NCI-H2196 (cell line): Measurements from ENCODE around the gene NOTCH1.
"Not testable (repeated sequence)": the region's sequence is repeated elsewhere in the genome, so short reads cannot be mapped to it uniquely, and the experiment has no call there.

Experiments used
- DNase-seq: peaks from one replicate; lab custom pipeline; 2025; ENCODE audit not compliant: unreplicated experiment; lab: John Stamatoyannopoulos, UW

NOTCH1 gene

DNA sequence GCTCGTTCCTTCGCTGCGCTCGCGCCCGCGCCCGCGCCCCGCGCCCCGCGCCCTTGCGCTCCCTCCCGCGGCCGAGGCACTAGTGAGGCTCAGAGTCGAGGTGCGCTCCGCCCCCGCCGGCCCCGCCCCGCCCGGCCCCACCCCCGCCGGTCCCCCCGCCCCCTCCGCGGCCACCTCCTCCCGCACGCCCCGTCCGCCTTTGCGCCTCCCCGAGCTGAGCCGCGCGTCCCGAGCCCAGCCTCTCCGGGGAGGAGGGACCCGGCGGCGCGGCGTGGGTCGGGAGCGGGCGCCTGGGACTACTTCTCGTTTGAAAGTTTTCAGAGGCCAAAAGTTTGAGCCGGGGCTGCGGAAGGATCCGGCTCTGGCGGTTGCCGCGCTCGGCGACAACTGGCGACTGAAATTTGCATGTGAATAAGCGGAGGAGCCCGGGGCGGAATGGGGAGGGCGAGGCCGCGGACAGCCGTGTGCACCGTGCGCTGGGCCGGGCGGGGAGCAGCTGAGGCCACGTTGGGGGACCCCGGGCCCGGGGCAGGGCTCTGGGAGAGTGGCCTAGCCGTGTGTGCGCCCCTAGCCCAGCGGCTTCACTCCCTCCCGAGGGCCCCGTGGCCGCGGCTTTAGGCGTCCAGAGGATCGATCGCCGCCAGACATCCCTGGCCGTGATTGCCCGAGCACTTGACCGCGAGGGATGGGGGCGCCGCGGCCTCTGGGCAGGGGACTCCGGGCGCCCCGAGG lies at the start of gene NOTCH1:
Gene NOTCH1 (minus strand): TSS at position 84 of the 732 bp plus-strand sequence. CDS start 262 bp downstream, outside the sequence.
- peak; percentile 68 for DNase-seq

DNA sequence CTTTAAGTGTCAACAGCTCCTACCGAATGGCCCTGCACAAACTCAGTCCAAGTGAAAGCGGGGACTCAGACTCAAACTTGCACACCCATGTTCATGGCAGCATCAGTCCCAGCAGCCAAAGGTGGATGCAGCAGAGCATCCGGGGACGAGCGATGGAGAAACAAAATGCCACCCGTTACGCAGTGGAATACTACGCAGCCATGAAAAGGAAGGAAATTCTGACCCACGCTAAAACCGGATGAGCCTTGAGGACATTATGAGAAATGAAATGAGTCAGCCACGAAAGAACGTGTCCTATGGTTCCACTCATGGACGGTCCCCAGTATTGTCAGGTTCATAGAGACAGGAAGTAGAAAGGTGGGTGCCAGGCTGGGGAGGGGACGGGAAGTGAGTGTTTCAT lies 48.6 kb upstream of the NOTCH1 start:
- DNase-seq: no peak

- DNase-seq: no peak
Observed at GRCh38 chr9:136593581-136593980, 47.7 kb upstream of the NOTCH1 start.

- no peak for DNase-seq
Observed at GRCh38 chr9:136592666-136593065, 46.8 kb upstream of the NOTCH1 start.

- DNase-seq: no peak
Observed at GRCh38 chr9:136590821-136591752, 45.2 kb upstream of the NOTCH1 start.

GRCh38 chr9:136589766-136590763 lies 44.2 kb upstream of the NOTCH1 start:
- no peak for DNase-seq

DNA sequence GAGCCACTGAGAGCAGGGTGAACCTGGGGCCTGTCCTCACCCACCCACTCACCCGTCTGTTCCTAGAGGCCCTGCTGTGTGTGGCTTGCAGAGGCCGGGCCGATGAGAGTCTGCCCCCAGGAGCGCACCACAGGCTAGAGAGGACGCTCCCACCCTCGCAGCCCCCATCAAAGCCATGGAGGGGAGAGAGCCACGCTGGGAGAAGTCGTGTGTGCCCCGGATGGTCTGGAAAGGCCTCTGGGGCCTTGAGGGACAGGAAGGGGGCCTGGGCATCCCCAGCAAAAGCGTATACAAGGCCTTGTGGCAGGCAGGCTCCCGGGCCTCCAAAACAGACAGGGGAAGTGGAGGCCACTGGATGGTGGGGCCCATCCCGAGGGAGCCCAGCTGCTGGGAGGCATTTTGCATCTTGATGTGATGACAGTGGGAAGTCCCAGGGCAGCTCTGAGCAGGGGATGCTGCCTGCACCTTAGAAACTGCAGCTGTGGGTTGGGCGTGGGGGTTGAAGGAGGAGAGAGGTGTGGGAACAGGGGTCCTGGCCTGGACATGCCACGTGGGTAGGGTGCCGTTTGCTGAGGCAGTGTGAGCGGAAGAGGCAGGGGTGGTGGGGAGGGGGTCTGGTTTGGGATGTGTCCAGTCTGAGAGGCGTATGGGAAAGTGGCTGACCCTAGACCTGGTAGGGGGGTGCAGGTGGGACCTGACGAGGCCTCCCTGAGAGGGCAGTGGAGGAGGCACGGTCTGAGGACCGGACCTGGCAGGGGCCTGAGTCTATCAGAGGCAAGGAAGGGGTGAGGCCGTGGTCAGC lies 43.0 kb upstream of the NOTCH1 start:
- DNase-seq: no peak

- DNase-seq: no peak
Observed at GRCh38 chr9:136587944-136588662, 42.3 kb upstream of the NOTCH1 start.

- DNase-seq: no peak
Observed at GRCh38 chr9:136587145-136587943, 41.5 kb upstream of the NOTCH1 start.

GRCh38 chr9:136586391-136586953 lies 40.6 kb upstream of the NOTCH1 start:
- no peak for DNase-seq

DNA sequence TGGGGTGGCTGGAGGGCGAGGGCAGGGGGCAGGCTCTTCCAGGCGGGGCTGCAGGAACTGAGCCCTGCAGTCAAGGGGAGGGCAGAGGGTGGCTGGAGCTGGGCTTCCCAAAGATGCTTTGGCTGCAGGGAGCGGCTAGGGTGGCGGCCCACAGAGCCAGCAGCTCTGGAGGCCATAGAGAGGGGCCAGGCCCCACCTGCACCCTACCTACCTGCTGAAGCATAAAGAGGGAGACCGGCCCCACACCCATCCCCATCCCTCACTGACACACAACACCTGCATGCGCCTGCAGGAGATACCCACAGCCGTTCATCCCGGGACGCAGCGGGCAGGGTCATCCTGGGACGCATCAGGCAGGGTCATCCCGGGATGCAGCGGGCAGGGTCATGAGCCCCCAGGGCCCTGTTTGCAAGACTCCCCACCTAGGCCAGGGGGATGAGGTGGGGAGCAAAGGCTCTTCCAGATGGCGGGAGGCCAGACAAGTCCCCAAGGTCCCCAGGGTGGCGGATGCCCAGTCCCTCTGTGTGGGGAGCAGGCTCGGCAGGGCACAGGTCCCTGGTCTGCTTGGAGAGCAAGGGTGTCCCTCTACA lies 39.8 kb upstream of the NOTCH1 start:
- DNase-seq: no peak

DNA sequence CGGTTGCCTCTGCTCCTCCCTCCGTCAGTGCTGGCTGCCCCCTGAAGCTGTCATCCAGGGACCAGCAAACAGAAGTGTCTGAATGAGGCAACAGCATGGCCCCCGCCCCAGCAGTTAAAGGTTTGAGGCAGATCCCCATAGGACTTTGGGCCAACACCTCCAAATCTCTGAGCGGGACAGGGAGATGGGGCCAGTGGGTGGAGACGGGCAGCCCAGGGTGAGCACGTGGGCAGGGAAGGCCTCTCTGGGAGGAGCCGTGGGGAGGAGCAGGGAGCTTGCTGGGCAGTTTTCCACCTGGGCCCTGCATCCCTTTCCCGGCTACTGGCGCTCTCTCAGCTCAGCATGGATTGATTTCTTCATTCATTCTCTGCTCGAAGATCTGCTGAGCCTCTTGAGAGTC lies 39.1 kb upstream of the NOTCH1 start:
- no peak for DNase-seq

DNA sequence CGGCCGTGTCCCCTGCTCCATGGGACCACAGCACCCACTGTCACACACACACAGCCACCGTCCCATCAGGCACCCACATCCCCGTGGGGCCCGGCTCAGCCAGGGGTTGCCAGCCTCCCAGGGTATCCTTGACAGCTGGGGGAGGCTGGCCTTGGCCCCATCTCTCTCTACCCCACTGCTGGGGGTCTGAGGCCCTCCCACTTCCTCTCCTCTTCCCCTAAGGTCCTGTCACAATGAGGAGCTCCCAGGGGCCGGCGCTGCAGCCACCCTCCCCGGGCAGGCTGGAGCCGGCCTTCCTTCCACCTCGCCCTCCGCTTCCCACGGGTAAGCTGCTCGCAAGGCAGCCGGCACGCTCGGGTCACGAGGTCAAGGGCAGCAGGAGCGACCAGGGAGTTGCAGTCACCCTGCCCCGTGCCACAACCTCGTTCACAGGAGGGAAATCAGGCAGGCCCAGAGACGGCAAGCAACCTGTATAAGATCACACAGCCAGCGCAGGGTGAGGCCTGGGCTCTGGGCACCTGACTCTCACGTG lies 38.6 kb upstream of the NOTCH1 start:
- DNase-seq: no peak

- no peak for DNase-seq
Observed at GRCh38 chr9:136582977-136583735, 37.3 kb upstream of the NOTCH1 start.

DNA sequence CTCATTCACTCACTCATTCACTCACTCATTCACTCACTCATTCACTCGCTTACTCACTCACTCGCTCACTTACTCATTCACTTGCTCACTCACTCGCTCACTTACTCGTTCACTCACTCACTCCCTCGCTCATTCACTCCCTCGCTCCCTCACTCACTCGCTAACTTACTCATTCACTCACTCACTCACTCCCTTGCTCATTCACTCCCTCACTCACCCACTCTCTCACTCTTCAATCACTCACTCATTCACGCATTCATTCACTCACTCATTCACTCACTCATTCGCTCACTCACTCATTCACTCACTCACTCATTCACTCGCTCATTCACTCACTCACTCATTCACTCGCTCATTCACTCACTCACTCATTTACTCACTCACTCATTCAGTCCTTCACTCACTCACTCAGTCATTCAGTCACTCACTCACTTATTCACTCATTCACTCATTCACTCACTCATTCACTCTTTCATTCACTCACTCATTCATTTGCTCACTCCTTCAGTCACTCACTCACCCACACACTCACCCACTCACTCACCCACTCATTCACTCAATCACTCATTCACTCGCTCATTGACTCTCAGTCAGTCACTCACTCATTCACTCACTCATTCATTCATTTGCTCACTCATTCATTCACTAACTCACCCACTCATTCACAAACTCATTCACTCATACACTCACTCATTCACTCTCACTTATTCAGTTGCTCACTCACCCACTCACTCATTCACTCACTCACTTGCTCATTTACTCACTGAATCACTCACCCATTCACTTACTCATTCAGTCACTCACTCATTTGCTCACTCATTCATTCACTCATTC lies 36.0 kb upstream of the NOTCH1 start:
- no peak for DNase-seq

DNA sequence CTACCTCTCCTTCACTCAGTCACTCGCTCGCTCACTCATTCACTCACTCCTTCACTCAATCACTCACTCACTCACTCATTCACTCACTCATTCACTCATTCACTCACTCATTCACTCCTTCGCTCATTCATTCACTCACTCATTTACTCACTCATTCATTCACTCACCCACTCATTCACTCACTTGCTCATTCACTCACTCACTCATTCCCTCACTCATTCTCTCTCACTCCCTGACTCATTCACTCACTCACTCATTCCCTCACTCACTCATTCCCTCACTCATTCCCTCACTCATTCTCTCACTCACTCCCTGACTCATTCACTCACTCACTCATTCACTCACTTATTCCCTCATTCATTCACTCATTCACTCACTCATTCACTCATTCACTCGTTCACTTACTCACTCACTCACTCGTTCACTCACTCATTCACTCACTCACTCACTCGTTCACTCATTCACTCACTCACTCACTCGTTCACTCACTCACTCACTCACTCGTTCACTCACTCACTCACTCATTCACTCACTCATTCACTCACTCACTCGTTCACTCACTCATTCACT lies 33.9 kb upstream of the NOTCH1 start:
- not testable (repeated sequence) for DNase-seq
